Endothelial cell of umbilical vein (primary cell): ENCODE data around the gene PDSS2.
"Not testable (repeated sequence)": the region's sequence is repeated elsewhere in the genome, so short reads cannot be mapped to it uniquely, and the experiment has no call there.

Experiments used
- FOS ChIP-seq: IDR thresholded peaks from 2 replicates; pipeline ENCODE4 v1.6.1; 2011; ENCODE audit warnings: mild to moderate bottlenecking, low read length, moderate library complexity, borderline replicate concordance; ENCODE audit not compliant: insufficient read depth
- MYC ChIP-seq: IDR thresholded peaks from one replicate; pipeline ENCODE4 v1.6.1; 2011; ENCODE audit warnings: mild to moderate bottlenecking, low read depth, low read length
- POLR2AphosphoS5 ChIP-seq: IDR thresholded peaks from 2 replicates; pipeline ENCODE4 v1.6.1; 2012; ENCODE audit warnings: low read depth, mild to moderate bottlenecking, control low read depth, low read length, moderate library complexity; ENCODE audit not compliant: insufficient read depth
- TF ChIP-seq, protein P1 (sequence below), 2 donors: IDR thresholded peaks; 1 replicate in 1 of 2; 2 replicates in 1 of 2; pipeline ENCODE4 v1.5.1; 2011; ENCODE audit warnings: low read length in 2 of 2, mild to moderate bottlenecking in 2 of 2, moderate library complexity in 2 of 2, control low read depth in 1 of 2, inconsistent platforms in 1 of 2, low read depth in 1 of 2; ENCODE audit not compliant: insufficient read depth in 1 of 2; ENCODE audit errors: extremely low read depth in 1 of 2
- TF ChIP-seq, protein P2 (sequence below): IDR thresholded peaks from 2 replicates; pipeline ENCODE4 v1.6.1; 2011; ENCODE audit not compliant: insufficient read depth, insufficient read length

DNA sequence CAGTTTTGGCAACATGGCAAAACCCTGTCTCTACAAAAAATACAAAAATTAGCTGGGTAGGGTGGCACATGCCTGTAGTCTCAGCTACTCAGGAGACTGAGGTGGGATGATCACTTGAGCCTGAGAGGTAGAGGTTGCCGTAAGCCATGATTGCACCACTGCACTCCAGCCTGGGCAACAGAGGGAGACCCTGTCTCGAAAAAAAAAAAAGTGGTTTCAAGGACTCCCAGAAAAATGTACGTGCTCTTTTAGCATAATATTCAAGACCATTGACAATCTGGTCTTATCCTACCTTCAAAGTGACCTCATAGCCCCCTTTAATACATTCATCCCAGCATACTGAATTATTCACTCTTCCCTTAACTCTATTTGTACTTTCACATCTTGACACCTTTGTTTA is 16.0 kb upstream of the PDSS2 start:
- TF ChIP-seq, protein P1, sequence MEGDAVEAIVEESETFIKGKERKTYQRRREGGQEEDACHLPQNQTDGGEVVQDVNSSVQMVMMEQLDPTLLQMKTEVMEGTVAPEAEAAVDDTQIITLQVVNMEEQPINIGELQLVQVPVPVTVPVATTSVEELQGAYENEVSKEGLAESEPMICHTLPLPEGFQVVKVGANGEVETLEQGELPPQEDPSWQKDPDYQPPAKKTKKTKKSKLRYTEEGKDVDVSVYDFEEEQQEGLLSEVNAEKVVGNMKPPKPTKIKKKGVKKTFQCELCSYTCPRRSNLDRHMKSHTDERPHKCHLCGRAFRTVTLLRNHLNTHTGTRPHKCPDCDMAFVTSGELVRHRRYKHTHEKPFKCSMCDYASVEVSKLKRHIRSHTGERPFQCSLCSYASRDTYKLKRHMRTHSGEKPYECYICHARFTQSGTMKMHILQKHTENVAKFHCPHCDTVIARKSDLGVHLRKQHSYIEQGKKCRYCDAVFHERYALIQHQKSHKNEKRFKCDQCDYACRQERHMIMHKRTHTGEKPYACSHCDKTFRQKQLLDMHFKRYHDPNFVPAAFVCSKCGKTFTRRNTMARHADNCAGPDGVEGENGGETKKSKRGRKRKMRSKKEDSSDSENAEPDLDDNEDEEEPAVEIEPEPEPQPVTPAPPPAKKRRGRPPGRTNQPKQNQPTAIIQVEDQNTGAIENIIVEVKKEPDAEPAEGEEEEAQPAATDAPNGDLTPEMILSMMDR (IDR thresholded peaks at IDR 0.05; ENCODE audit: extremely low read depth in 1 of 2, insufficient read depth in 1 of 2, low read depth in 1 of 2, low read length in 2 of 2) = not testable (repeated sequence)
- not testable (repeated sequence) for TF ChIP-seq POLR2AphosphoS5, MYC, FOS
- TF ChIP-seq, protein P2, sequence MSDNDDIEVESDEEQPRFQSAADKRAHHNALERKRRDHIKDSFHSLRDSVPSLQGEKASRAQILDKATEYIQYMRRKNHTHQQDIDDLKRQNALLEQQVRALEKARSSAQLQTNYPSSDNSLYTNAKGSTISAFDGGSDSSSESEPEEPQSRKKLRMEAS = not testable (repeated sequence)
